Measurements from ENCODE around the gene USP36. TPM values are rescaled to one million over a fixed set of nuclear protein-coding genes. Genes with fewer than 3 reads are reported as not detected.
A peak's percentile ranks its signal among the peaks of the same experiment; 100 is the strongest.
"Not testable (repeated sequence)": the region's sequence is repeated elsewhere in the genome, so short reads cannot be mapped to it uniquely, and the experiment has no call there.

The USP36 gene
- total and polyA plus RNA-seq, 4 donors: 22.2 to 61.5 (median 44.9) TPM

- TF ChIP-seq CTCF (IDR thresholded peaks at IDR 0.05; ENCODE audit: control extremely low read depth, extremely low read depth): no peak
- 3 to 4% methylated on average over 59 to 68 of the region's 68 CpGs for WGBS, 2 donors
- Histone ChIP-seq H3K4me3 (peak overlapping the region; percentile 88), H3K4me1 (ENCODE audit: control insufficient read depth in 5 of 5, insufficient read depth in 5 of 5, low read length in 5 of 5) (peaks cover 0 to 9% (median 0%) of the 10 kb centered on the region in 5 donors), H3K36me3 (ENCODE audit: control insufficient read depth in 4 of 4, insufficient read depth in 4 of 4, low read length in 4 of 4) (peaks cover 0 to 1% (median 0%) of the 10 kb centered on the region in 4 donors), H3K9ac (ENCODE audit: insufficient read depth in 1 of 2, low read length in 2 of 2) (peak overlapping the region in 1 of 2 donors; percentile 78), H3K27me3 (ENCODE audit: control insufficient read depth in 3 of 3, insufficient read depth in 3 of 3, low read length in 2 of 3) (no peaks in the 10 kb centered on the region), H3K9me3 (ENCODE audit: control insufficient read depth in 4 of 4, insufficient read depth in 3 of 4, low read length in 3 of 4) (no peaks in the 10 kb centered on the region), H3K27ac (ENCODE audit: low read depth in 1 of 2, low read length in 1 of 2) (peak overlapping the region; percentile 89 to 99)
- DNase-seq (peak; percentile 58 to 64 (median 60)), ATAC-seq (ENCODE audit: insufficient read depth, low FRiP score) (peak; percentile 4)
Measured at GRCh38 chr17:78781104-78781892, 59.3 kb downstream of the USP36 start.

- ATAC-seq (ENCODE audit: insufficient read depth, low FRiP score) (no peak), DNase-seq (no peak)
- TF ChIP-seq CTCF (IDR thresholded peaks at IDR 0.05; ENCODE audit: control extremely low read depth, extremely low read depth): no peak
- peaks cover 0 to 9% (median 0%) of the 10 kb centered on the region in 5 donors for H3K4me1 ChIP-seq (ENCODE audit: control insufficient read depth in 5 of 5, insufficient read depth in 5 of 5, low read length in 5 of 5)
- 71 to 85% methylated on average over 6 of the region's 6 CpGs for WGBS, 2 donors
- no peaks in the 10 kb centered on the region for H3K9me3 ChIP-seq (ENCODE audit: control insufficient read depth in 4 of 4, insufficient read depth in 3 of 4, low read length in 3 of 4)
- H3K4me3 ChIP-seq: no peak overlapping the region
- peak overlapping the region; percentile 26 to 94 for H3K27ac ChIP-seq (ENCODE audit: low read depth in 1 of 2, low read length in 1 of 2)
- peaks cover 0 to 1% (median 0%) of the 10 kb centered on the region in 4 donors for H3K36me3 ChIP-seq (ENCODE audit: control insufficient read depth in 4 of 4, insufficient read depth in 4 of 4, low read length in 4 of 4)
- no peaks in the 10 kb centered on the region for H3K27me3 ChIP-seq (ENCODE audit: control insufficient read depth in 3 of 3, insufficient read depth in 3 of 3, low read length in 2 of 3)
- no peak overlapping the region for H3K9ac ChIP-seq (ENCODE audit: insufficient read depth in 1 of 2, low read length in 2 of 2)
Measured at GRCh38 chr17:78780335-78780734, 60.3 kb downstream of the USP36 start.

GRCh38 chr17:78779850-78780249, 60.8 kb downstream of the USP36 start:
- H3K4me1 ChIP-seq (ENCODE audit: control insufficient read depth in 5 of 5, insufficient read depth in 5 of 5, low read length in 5 of 5): peaks cover 0 to 12% (median 3%) of the 10 kb centered on the region in 5 donors
- no peaks in the 10 kb centered on the region for H3K9me3 ChIP-seq (ENCODE audit: control insufficient read depth in 4 of 4, insufficient read depth in 3 of 4, low read length in 3 of 4)
- no peaks in the 10 kb centered on the region for H3K27me3 ChIP-seq (ENCODE audit: control insufficient read depth in 3 of 3, insufficient read depth in 3 of 3, low read length in 2 of 3)
- WGBS, 2 donors: 41 to 42% methylated on average over 3 of the region's 3 CpGs
- H3K27ac ChIP-seq (ENCODE audit: low read depth in 1 of 2, low read length in 1 of 2): peak overlapping the region; percentile 26 to 94
- TF ChIP-seq CTCF (IDR thresholded peaks at IDR 0.05; ENCODE audit: control extremely low read depth, extremely low read depth): no peak
- peak overlapping the region in 1 of 2 donors; percentile 61 for H3K9ac ChIP-seq (ENCODE audit: insufficient read depth in 1 of 2, low read length in 2 of 2)
- H3K4me3 ChIP-seq: peak overlapping the region; percentile 16
- no peak for DNase-seq
- no peak for ATAC-seq (ENCODE audit: insufficient read depth, low FRiP score)
- no peaks in the 10 kb centered on the region for H3K36me3 ChIP-seq (ENCODE audit: control insufficient read depth in 4 of 4, insufficient read depth in 4 of 4, low read length in 4 of 4)

- DNase-seq; H3K36me3 ChIP-seq (ENCODE audit: control insufficient read depth in 4 of 4, insufficient read depth in 4 of 4, low read length in 4 of 4); H3K9ac ChIP-seq (ENCODE audit: insufficient read depth in 1 of 2, low read length in 2 of 2); ATAC-seq (ENCODE audit: insufficient read depth, low FRiP score); H3K27me3 ChIP-seq (ENCODE audit: control insufficient read depth in 3 of 3, insufficient read depth in 3 of 3, low read length in 2 of 3); H3K9me3 ChIP-seq (ENCODE audit: control insufficient read depth in 4 of 4, insufficient read depth in 3 of 4, low read length in 3 of 4); H3K4me3 ChIP-seq: not testable (repeated sequence)
- WGBS, 2 donors: 44 to 55% methylated on average over 5 of the region's 5 CpGs
- Histone ChIP-seq H3K4me1 (ENCODE audit: control insufficient read depth in 5 of 5, insufficient read depth in 5 of 5, low read length in 5 of 5) (peaks cover 0 to 13% (median 3%) of the 10 kb centered on the region in 5 donors), H3K27ac (ENCODE audit: low read depth in 1 of 2, low read length in 1 of 2) (peak overlapping the region in 1 of 2 donors; percentile 94)
Measured at GRCh38 chr17:78779286-78779651, 61.3 kb downstream of the USP36 start.
